K562 (cell line): ENCODE results near the gene ZNF775. TPM values are rescaled to one million over a fixed set of nuclear protein-coding genes. Genes with fewer than 3 reads are reported as not detected.
A peak's percentile ranks its signal among the peaks of the same experiment; 100 is the strongest.

ENCODE experiments used
- ARID3A ChIP-seq: IDR thresholded peaks from 2 replicates; pipeline ENCODE4 v1.6.1; 2012; ENCODE audit warnings: low read depth, low read length, improper control_type of control experiment, borderline replicate concordance
- DPF2 ChIP-seq: fragments of 450-650 bp; IDR thresholded peaks from 2 replicates; pipeline ENCODE4 v1.6.1; 2016
- HDGF ChIP-seq: fragments of 450-650 bp; IDR thresholded peaks from 2 replicates; pipeline ENCODE4 v1.6.1; 2016
- ID3 ChIP-seq, 2 experiments: fragments of 250-450 bp in 1 of 2; fragments of 450-650 bp in 1 of 2; sonication (Bioruptor Pico) in 1 of 2; IDR thresholded peaks; 2 replicates each; pipeline versions ENCODE4 v1.6.1 to v1.8.0; 2016 to 2021; ENCODE audit warnings: mild to moderate bottlenecking in 2 of 2, moderate library complexity in 2 of 2, missing compliant biosample characterization in 1 of 2, missing genetic modification characterization in 1 of 2
- MTA2 ChIP-seq: fragments of 450-650 bp; IDR thresholded peaks from 2 replicates; pipeline ENCODE4 v1.6.1; 2016; ENCODE audit warnings: low read depth
- MXD1 ChIP-seq: fragments of 250-450 bp; sonication (Bioruptor Pico); IDR thresholded peaks from 2 replicates; pipeline ENCODE4 v1.8.0; 2021; ENCODE audit warnings: borderline replicate concordance, mild to moderate bottlenecking, moderate library complexity; ENCODE audit not compliant: poor library complexity, severe bottlenecking
- NELFE ChIP-seq: IDR thresholded peaks from 2 replicates; pipeline ENCODE4 v1.6.1; 2011; ENCODE audit warnings: mild to moderate bottlenecking; ENCODE audit not compliant: insufficient read depth, insufficient read length
- NEUROD1 ChIP-seq: fragments of 150-350 bp; IDR thresholded peaks from 2 replicates; pipeline ENCODE4 v1.6.1; 2014; ENCODE audit warnings: borderline replicate concordance, low read length, low read depth; ENCODE audit not compliant: partially characterized antibody
- NR2C1 ChIP-seq, 2 experiments: fragments of 450-650 bp; IDR thresholded peaks; 2 replicates each; pipeline ENCODE4 v1.6.1; 2017; ENCODE audit warnings: mild to moderate bottlenecking in 2 of 2, antibody characterized with exemption in 1 of 2, inconsistent platforms in 1 of 2, missing compliant biosample characterization in 1 of 2, missing genetic modification characterization in 1 of 2
- NR2C2 ChIP-seq, 2 experiments: fragments of 200-800 bp in 1 of 2; sonication (Bioruptor generic) in 1 of 2; sonication (generic) in 1 of 2; formaldehyde crosslinking in 1 of 2; IDR thresholded peaks; 2 replicates each; pipeline versions ENCODE4 v1.6.1 to v1.8.0; 2016 to 2022; ENCODE audit warnings: mild to moderate bottlenecking in 1 of 2, missing compliant biosample characterization in 1 of 2, missing genetic modification characterization in 1 of 2, missing genetic modification reagents in 1 of 2
- PTBP1 ChIP-seq: fragments of 200-400 bp; formaldehyde crosslinking; IDR thresholded peaks from 2 replicates; pipeline ENCODE4 v1.6.1; 2017; ENCODE audit warnings: low read depth, low read length
- RBM25 ChIP-seq: fragments of 200-400 bp; formaldehyde crosslinking; IDR thresholded peaks from 2 replicates; pipeline ENCODE4 v1.6.1; 2018; ENCODE audit warnings: low read length, low read depth, moderate library complexity; ENCODE audit not compliant: severe bottlenecking
- TCF3 ChIP-seq: sonication (generic); formaldehyde crosslinking; IDR thresholded peaks from 2 replicates; pipeline ENCODE4 v1.4.0; 2020; ENCODE audit warnings: mild to moderate bottlenecking, missing genetic modification reagents
- ZNF407 ChIP-seq: fragments of 450-650 bp; IDR thresholded peaks from 2 replicates; pipeline ENCODE4 v1.6.1; 2016; ENCODE audit warnings: low read depth
- ZNF707 ChIP-seq: fragments of 250-450 bp; sonication (Bioruptor Pico); conservative IDR thresholded peaks from 2 replicates; pipeline ENCODE4 v1.8.0; 2022; ENCODE audit warnings: inconsistent platforms, mild to moderate bottlenecking, moderate library complexity
- polyA plus RNA-seq, 8 experiments: library from polyadenylated mRNA; depleted of rRNA in 4 of 8; stranded (reverse) in 5 of 8; unstranded in 3 of 8; fragments of >200 nt; fragmentation: Nextera tagmentation in 2 of 8; fragmentation: Illumina TruSeq in 1 of 8; extraction: Ambion mirVana in 2 of 8; extraction: Trizol in 1 of 8; gene quantifications; 2 replicates each; pipeline versions ENCODE4 v1.2.1 to v1.2.3, GENCODE V29; 2011 to 2014; ENCODE audit warnings: inconsistent platforms in 1 of 8, missing spikeins in 1 of 8
- total RNA-seq, 7 experiments: library from RNA; depleted of rRNA in 6 of 7; stranded (reverse); fragments of >200 nt in 6 of 7; fragmentation: Illumina TruSeq in 2 of 7; extraction: Trizol in 2 of 7; gene quantifications; 2 replicates each; pipeline versions ENCODE4 v1.2.1 to v1.2.3, GENCODE V29; 2011 to 2021; ENCODE audit warnings: low replicate concordance in 1 of 7

ZNF775 gene
- total and polyA plus RNA-seq, 9 of the 15 experiments (the other 6 are each of a cell fraction or from before 2014, with no cell fraction given) = 0.04 to 18.7 (median 4.9) TPM

- TF ChIP-seq ZNF407 = no peak
- 0 out of 2 replicates have a peak, but pooled peaks have one; percentile 8 for TF ChIP-seq MTA2
- TF ChIP-seq MXD1 (CRISPR knock-in tag) = no peak
- TF ChIP-seq NELFE = no peak
- peak; percentile 45 for TF ChIP-seq DPF2
- no peak for TF ChIP-seq PTBP1
- peak; percentile 34; the same call in 1 of the 2 replicates for TF ChIP-seq TCF3 (CRISPR knock-in tag)
- no peak; the same call in 1 of the 2 replicates for TF ChIP-seq NR2C2 (CRISPR knock-in tag; IDR thresholded peaks at IDR 0.05)
- TF ChIP-seq NR2C2 (tag; IDR thresholded peaks at IDR 0.05) = peak; percentile 80
- TF ChIP-seq ID3 (CRISPR knock-in tag; IDR thresholded peaks at IDR 0.05) = no peak
- peak; percentile 75 for TF ChIP-seq ID3 (tag; IDR thresholded peaks at IDR 0.05)
- TF ChIP-seq RBM25 = peak; percentile 73
- TF ChIP-seq ARID3A = no peak
- no peak for TF ChIP-seq NR2C1 (IDR thresholded peaks at IDR 0.05)
- peak; percentile 82 for TF ChIP-seq NR2C1 (tag; IDR thresholded peaks at IDR 0.05)
- no peak for TF ChIP-seq NEUROD1
- peak; percentile 90 for TF ChIP-seq HDGF
- TF ChIP-seq ZNF707 (CRISPR knock-in tag) = no peak
These were observed 27.7 kb downstream of the ZNF775 start (continued) for GRCh38 chr7:150406567-150407421.
